Fibroblast of villous mesenchyme (primary cell): ENCODE measurements around the gene LAT. TPM values are rescaled to one million over a fixed set of nuclear protein-coding genes. Genes with fewer than 3 reads are reported as not detected.
"Not testable (repeated sequence)": the region's sequence is repeated elsewhere in the genome, so short reads cannot be mapped to it uniquely, and the experiment has no call there.

ENCODE experiments used
- DNase-seq: peaks from one replicate; pipeline ENCODE4 v3.0.0-alpha.2; 2010; ENCODE audit warnings: low read depth
- H3K4me3 ChIP-seq: 2 replicates; pipeline ENCODE4 v1.5.1; 2011; ENCODE audit warnings: low read depth, mild to moderate bottlenecking, low read length
- CTCF ChIP-seq: IDR thresholded peaks from 2 replicates; pipeline ENCODE4 v1.5.1; 2012; ENCODE audit warnings: low read depth, mild to moderate bottlenecking, low read length; ENCODE audit not compliant: insufficient read depth
- total RNA-seq: library from RNA; depleted of rRNA; stranded (reverse); fragments of >200 nt; gene quantifications from 2 replicates; pipeline ENCODE4 v1.2.3, GENCODE V29; 2012

Gene LAT
- total RNA-seq, 1 donor, result 0.43 TPM

GRCh38 chr16:28990375-28991040 is 5.7 kb downstream of the LAT start:
- TF ChIP-seq CTCF, result no peak
- DNase-seq, result no peak
- no peak overlapping the region for H3K4me3 ChIP-seq

GRCh38 chr16:28991687-28992086 is 6.8 kb downstream of the LAT start:
- H3K4me3 ChIP-seq, result no peak overlapping the region
- TF ChIP-seq CTCF, result no peak
- no peak for DNase-seq

GRCh38 chr16:28992496-28992895 is 7.6 kb downstream of the LAT start:
- DNase-seq, result no peak
- TF ChIP-seq CTCF, result no peak
- H3K4me3 ChIP-seq, result no peak overlapping the region

GRCh38 chr16:28998837-28999236 is 14.0 kb downstream of the LAT start:
- H3K4me3 ChIP-seq, result no peak overlapping the region
- DNase-seq, result no peak
- no peak for TF ChIP-seq CTCF

GRCh38 chr16:28999577-28999976 is 14.7 kb downstream of the LAT start:
- H3K4me3 ChIP-seq, result no peak overlapping the region
- no peak for TF ChIP-seq CTCF
- no peak for DNase-seq

- no peak overlapping the region for H3K4me3 ChIP-seq
- DNase-seq, result no peak
- no peak for TF ChIP-seq CTCF
Measured at GRCh38 chr16:29000019-29000418, 15.2 kb downstream of the LAT start.

GRCh38 chr16:29004496-29005139 is 19.8 kb downstream of the LAT start:
- not testable (repeated sequence) for H3K4me3 ChIP-seq
- DNase-seq, result peak; percentile 10
